ENCODE measurements around the gene POLR2L.

The POLR2L gene

DNA sequence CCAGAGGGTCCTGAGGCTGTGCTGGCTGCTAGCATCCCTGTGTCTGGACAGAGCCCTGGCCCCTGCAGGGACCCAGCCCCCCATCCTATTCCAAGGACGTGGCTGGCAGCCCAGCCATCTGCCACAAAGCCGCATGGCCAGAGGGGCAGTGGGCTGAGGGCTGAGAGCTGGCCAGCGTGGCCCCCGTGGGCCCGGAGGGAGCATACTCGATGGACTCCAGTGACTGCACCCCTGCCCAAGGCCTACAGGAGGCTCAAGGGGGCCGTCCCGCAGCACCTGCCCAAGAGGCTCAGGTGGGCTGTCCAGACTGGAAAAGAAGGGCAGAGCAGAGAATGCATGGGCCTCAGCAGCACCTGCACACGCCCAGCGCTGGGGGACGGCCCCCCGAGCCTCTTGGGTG, 13.5 kb upstream of the POLR2L start:
- FAIRE-seq (no peak), DNase-seq (ENCODE audit: insufficient read length, low spot score) (no peak)

DNA sequence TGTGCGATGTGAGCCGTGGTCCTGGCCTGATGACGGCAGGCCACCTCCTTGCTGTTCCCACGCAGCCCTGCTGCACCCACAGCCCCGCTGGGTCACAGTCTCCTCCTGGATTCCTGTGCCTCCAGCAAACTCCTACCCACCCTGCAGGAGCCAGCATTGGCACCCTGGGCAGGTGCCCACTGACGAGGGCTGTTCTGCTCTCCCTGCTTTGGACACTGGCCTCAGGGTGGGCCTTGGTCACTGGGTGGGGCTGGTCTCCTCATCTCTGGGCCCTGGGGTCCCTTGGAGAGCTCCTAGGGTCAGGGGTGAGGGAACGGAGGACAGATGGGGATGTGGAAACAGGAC, 13.0 kb upstream of the POLR2L start:
- FAIRE-seq = no peak
- no peak for DNase-seq (ENCODE audit: insufficient read length, low spot score)

DNA sequence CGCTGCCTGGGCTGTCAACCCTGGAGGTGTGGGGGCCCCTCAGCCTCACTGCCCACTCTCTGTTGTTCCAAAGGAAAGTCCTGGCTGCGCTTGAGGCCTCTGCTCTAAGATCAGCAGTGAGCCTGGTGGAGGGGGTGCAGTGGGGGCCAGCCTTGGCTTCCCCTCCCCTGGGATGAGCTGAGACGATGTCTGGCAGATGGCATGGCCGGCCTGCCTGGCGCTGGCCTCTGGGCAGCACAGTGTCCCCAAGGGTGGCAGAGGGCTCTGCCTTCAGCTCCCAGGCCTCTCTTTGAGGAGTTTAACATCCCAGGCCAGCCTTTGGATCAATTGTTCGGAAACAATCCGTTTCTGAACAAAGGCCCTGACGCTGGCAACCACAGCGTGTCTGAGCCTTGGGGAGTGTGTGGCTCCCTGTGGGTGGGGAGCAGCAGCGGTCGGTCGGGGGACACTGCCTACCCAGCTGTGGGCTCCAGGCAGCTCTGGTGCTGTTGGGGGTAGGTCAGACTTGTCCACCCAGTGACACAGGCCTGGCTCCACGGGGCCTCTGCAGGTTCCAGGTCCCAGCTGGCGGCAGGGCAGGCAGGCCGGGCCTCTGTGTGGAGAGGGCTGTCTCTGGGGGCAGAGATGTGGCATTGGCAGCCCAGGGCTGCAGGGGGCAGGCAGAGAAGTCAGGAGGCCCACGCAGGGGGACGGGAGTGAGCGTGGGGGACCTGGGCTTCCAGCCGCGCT, 12.4 kb upstream of the POLR2L start:
- FAIRE-seq = no peak
- no peak for DNase-seq (ENCODE audit: insufficient read length, low spot score)

DNA sequence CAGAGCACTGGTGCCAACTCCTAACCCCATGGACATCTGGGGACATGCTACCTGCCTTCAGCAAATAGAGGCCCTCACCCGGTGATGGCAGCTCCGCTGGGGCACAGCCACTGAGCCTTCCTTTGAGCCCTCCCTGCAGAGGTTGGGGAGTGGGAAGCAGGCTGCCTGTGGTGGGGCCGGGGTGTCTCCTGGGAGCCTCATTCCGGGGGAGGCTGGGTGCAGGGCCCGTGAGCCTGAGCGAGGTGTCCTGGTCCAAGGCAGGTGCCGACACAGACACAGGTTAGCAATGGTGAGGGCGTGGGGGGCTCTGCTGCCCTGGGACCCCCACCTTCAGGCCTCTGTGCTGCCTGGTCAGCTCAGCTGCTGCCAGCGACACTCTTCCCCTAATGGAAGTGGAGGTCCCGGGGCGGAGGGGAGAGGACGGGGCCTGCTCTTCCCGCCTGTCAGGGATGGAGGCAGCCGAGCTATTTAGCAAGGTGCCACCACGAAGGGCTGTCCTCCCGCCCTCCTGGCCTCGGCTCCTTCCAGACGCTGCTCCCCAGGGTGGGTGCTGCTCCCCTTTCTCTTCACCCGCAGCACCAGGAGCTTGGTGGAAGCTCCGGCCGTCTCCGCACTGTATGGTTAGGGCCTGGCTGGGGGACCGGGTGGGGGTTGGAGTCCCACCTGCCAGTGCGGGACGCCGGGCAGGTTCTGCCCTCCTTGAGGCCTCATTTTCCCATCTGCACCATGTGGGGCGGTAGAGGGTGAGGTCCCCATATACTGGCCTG, 11.5 kb upstream of the POLR2L start:
- no peak for DNase-seq (ENCODE audit: insufficient read length, low spot score)
- no peak for FAIRE-seq

DNA sequence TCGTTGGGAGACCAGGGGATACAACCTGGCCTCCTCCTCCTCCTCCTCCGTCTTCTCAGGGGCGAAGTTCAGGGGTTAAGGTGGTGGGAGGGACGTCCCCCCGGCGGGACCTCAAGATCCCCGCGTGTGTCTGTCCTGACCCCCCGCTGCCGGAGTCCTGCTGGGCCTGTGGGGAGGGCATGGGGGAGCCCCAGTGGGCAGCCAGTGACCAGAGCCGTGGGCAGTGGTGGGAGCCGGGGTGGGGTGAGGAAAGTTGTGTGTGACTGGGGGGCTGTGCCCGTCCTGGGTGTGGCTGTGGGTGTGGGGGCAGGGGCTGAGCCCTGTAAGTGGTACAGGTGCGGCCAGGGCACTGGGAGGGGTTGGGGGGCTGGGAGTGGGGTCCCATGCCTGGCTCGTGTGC, 10.4 kb upstream of the POLR2L start:
- FAIRE-seq (no peak), DNase-seq (ENCODE audit: insufficient read length, low spot score) (no peak)

DNA sequence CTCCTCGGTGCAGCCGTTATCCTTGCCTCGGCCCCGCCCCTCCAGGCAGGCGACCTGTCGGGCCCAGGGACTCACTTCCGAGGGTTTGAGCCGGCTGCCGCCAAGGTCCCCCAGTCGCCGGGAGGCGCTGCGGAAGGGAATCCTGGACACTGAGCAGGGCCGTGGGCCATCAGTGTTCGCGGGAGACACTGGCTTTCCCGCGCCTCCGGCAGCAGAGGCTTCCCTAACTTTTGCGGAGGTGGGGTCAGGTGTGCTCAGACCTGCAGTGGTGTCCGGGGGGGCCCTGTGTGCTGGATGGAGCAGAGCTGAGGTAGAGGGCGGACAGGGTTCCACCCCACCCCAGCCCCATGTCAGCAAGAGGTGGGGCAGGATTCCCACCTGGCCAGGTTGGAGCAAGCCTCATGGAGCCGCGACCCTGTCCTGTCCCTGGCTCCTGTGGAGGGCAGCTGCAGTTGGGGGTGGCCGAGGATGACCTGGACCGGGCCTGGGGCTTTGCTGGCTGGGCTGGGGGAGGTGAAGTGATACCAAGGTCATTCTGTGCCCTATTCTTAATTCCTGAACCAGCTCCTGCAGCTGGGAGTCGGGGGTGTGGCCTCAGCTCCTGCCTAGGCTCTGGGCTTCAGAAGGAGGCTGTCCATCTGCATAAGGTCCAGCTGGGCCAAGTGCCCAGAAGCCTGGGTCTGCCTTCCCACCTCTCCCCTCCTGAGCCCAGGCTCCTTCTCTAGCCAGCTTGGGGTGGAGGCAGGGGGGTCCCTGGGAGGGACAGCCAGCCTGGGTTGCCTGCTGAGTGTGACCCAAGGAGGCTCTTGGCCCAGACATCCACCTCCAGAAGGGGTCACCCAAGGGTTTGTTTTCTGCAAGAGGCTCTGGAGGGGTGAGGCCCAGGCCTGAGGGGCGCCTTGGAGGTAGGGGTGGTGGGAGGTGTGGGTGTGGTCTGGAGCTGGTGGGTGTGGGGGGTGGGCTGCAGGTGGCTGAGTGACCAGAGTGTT, 8.7 kb upstream of the POLR2L start:
- FAIRE-seq = peak; percentile 16

DNA sequence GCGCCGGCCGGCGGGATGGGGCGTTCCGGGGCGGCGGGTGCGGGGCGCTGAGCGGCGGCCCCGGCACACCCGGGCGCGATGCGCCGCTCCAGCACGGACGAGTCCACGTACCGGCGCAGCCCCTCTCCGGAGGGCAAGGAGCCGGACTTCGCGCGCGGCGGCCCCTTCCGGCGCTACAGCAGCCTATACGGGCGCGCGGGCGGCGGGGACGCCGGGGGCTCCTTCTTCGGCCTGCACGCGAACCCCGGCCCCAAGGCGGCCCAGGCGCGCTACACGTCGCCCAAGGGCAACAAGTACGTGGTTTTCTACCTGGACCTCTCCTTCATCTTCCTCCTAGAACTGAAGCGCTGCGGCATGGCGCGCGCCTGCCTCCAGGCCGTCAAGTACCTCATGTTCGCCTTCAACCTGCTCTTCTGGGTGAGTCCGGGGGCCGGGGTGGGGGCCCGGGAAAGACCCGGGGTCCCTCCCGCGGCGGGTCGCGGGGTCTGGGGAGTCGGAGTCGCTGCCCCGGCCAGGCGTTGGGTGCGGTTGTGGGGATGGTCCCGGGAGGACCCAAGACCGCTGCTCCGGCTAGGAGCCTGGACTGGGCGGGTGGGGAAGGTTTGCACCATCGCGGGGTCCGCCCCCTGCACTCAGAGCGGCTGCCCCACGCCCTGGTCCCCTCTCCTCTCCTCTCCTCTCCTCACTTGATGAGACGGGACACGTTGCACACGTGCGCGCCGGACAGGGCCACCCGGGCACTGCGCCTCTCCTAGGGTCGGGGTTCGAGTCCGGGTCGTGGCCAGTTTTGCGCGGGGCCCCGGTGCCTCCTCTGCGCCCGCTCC, 7.8 kb upstream of the POLR2L start:
- no peak for FAIRE-seq
- DNase-seq (ENCODE audit: insufficient read length, low spot score) = no peak

More for the DNA sequence above, 8.7 kb upstream of the POLR2L start:
- DNase-seq (ENCODE audit: insufficient read length, low spot score) = no peak

DNA sequence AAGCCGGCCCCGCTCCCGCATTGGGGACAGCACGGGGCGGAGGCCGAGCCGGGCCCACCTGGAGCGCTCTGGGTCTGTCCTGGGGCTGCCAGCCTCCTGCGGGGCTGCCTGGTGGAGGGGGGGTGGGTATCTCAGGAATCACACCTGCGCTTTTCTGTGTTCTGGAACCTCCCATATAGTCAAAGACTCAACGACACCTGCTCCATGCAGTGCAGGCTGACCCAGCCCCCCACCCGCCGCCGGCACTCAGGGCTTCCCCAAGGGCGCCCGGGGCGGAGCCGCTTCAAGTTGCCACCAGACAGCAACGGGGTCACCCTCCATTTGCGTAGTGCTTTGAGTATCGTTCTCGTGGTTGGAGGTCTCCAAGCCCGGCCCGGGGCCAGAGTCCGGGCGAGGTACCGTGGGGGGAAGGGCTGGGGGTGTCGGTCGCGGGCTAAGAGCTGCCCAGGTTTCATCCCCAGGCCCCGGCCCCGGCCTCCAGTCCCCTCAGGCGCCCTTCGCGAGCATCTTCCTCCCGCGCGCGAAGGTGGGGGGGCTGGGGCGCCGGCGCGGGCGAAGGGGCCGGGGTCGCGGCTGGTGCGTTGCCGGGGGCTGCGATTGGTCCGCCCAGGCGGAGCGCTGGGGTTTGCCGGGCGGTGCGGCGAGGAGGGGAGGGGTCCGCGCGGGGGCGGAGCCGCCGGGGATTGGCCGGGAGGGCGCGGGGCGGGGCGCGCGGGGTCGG, 6.9 kb upstream of the POLR2L start:
- FAIRE-seq = no peak
- DNase-seq (ENCODE audit: insufficient read length, low spot score) = no peak

DNA sequence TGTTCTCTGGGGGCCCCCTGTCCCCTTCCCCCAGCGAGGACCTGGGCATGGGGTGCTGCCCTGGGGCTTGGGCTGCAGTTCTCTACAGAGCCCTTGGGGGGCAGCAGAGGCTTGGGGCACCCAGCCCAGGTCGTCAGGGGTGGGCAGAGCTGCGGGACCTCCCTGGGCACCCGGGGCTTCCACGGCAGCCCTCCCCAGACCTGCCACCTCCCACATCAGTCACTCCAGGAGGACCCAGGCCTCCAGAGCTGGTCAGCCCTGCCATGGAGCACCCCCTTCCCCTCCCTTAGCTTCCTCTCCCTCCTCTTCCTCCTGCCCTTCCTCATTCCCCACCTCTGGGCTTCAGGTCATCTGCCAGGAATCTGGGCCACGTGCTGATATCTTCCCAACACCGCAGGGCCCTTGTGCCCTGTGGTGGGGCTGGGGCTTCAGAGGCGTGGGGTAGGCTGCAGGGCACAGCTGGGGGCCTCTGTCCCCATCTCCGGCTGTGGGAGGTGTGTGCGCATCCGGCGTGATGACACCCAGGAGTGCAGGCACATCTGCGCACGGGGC, 6.1 kb upstream of the POLR2L start:
- FAIRE-seq = no peak
- DNase-seq (ENCODE audit: insufficient read length, low spot score) = no peak

DNA sequence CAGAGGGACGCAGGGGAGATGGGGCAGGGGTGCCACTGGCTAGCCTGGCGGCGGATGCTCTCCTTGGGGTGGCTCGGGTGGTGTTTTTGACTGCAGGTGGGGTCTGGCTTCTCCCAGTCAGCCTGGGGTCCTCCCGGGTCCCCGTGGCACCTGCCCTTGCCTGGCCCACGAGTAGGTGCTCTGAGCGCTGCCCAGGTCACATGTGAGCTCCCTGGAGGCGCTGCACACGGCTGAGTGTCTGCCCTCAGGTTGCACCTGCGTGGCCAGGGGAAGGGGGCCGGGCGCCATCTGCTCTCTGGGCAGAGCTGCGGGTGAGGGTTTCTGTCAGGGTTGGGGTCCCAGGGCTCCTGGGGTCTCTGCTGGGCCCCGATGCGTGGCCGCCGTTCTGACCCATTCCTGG, 5.5 kb upstream of the POLR2L start:
- FAIRE-seq = no peak
- DNase-seq (ENCODE audit: insufficient read length, low spot score) = no peak

DNA sequence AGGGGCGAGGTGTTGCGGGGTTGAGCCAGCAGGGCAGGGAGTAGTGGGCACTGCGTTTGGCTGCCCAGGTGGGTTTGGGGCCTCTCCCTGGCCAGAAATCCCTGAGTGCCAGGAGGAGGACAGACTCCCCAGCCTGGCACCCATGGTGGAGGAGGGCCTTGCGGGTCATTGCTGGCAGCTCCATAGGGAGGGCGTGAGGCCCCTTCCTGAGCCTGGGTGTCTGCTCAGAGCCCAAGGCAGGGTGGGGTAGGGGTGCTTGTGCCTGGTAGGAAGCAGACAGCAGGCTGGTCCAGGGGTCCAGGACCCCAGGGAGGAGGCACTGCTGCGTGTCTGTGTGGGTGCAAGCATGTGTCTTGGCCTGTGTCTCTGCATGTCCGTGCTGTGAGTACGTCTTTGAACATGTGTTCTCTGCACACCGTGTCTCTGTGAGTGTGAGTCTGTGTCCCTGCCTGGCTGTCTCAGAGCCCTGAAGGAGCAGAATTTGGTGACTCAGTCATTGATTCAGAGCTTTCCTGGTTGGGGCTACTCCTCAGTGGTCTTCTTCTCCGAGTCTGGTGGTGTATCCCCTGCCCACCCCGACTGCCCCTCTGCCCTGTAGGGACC, 4.3 kb upstream of the POLR2L start:
- DNase-seq (ENCODE audit: insufficient read length, low spot score) (no peak), FAIRE-seq (no peak)

DNA sequence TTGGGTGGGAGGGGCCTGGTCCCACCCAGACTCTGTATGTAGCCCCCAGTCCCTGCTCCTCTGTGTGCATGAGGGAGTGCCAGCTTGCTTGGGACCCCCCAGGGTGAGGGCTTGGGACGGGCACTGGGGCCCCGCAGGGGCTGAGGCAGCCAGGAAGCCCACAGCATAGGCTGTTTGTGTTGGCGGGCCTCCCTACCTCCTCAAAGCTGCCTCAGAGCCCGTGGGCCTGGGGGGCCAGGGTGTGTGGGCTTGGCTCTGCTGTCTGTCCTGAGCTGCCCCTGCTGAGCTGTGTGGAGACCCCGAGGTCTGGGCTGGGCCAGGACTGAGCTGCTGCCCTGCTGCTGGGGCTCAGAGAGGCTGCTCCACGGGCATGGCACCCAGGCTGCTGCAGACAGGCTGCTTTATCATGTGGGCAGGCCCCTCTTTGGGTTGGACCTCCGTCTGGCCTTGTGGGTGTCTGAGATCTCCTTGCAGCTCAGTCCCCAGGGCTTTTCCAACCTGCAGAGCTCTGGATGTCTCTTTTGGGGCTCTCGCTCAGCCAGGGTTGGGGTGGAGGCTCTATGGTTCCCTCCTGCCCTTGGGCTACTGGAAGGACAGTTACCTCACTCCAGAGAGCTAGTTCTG, 3.7 kb upstream of the POLR2L start:
- DNase-seq (ENCODE audit: insufficient read length, low spot score) = no peak
- FAIRE-seq = no peak

DNA sequence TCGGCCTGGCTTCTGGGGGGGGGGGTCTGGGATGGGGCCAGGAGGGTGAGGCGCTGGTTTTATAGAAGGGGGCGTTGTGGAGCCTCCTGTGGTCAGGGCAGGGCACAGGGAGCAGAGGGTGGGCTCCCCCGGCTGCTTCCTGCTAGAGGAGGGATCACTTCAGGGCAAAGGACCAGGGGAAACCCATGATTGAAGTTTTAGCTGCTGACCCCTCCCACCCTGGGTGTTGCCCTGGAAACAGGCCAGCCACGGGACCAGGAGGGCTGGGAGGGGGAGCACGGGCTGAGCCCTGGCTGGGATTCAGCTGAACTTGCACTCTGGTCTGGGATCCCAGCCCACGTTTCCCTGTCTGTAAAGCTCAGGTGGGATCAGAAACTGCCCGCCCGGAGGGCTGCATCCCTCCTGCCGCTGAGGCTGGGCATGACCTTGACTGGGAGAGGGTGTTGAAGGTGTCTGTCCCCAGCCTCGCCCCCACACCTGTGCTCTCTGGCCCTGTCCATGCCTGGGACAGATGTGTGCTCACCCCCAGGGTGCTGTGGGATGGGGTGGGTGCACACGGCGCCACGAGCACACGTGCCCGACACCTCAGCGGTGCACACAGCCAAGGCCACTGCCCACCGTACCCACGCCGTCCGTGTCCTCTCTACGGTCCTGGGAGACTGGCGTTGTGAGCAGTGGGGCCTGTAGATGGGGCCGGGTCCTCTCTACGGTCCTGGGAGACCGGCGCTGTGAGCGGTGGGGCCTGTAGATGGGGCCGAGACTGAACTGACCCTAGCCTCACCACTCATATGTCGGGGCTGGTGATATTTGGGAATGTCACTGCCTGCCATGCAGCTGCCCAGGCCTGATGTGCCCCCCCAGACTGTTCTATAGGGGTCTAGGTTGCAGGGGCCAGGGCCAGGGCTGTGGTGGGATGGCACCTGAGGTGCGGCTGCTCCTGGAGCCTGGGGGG, 2.6 kb upstream of the POLR2L start:
- FAIRE-seq (peak; percentile 96), DNase-seq (ENCODE audit: insufficient read length, low spot score) (peak; percentile 92)

DNA sequence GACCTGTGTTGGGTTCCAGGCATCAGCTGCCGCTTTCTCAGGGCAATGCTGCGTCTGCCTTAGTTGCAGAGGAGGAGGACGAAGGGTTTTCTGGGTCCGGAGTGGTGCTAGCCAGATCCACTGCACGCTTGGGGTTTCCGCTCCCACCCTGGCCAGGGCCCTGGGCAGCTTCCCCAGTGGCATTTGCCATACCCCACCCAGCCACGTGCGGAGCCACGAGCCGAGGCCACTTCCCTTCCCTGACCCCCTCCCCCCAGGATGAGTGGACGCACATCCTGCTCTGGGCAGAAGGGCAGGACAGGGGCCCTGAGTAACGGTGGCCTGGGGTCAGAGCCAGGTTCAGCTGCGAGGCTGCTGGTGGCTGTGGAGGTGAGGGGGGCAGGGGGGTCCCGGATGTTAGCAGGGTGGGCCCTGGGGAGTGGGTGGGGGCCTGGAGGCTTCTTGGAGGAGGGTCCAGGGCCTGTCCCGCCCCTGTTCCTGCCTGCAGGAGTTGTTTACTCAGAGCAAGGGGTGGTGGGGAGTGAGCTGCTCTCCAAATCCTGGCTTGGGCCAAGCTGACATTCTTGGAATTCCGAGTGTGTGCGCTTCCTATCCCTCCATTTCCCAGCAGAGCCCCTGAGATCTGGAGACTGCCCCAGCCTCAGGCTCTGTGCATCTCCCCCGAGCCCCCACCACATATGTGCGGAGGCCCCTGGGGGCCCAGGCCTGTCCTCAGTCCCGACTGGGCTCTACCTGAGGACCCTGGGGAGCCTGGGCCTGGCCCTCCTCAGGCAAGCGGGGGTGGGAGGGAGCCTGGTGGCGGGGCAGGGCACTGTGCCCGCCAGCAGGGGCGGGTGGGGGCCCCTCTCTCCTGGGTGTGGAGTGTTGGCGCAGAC, 1.7 kb upstream of the POLR2L start:
- peak; percentile 92 for DNase-seq (ENCODE audit: insufficient read length, low spot score)

DNA sequence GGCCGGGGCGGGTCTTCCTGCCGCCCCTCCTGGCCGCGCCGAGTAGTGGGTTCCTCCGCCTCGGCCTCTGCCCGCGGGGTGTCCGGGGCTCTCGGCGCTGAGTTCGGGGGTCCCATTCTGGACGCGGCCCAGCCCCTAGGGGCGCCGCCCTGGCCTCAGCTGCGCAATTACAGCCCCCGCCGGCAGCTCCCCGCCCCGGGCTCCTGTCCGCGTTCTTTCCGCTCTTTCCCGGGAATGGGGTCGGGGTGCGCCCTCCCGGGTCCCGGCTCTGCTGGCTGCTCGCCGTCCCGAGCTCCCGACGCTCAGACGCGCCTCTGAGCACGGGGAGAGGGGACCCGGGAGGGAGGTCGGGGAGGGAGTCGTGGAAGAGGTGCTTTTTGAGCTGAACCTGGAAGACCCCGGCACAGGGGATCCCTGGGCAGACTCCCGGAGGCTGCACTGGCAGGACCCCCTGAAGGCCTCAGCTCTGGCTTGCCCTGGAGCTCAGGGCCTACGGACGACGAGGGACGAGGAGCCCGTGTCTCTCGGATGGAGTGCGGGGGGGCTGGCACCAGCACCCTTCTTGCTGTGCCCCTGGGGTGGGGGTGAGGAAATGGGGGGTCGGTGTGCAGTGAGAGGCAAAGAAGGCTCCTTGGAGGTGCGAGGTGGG, 881 bp upstream of the POLR2L start:
- no peak for DNase-seq (ENCODE audit: insufficient read length, low spot score)
- FAIRE-seq = no peak

More for the DNA sequence above, 1.7 kb upstream of the POLR2L start:
- peak; percentile 95 for FAIRE-seq

DNA sequence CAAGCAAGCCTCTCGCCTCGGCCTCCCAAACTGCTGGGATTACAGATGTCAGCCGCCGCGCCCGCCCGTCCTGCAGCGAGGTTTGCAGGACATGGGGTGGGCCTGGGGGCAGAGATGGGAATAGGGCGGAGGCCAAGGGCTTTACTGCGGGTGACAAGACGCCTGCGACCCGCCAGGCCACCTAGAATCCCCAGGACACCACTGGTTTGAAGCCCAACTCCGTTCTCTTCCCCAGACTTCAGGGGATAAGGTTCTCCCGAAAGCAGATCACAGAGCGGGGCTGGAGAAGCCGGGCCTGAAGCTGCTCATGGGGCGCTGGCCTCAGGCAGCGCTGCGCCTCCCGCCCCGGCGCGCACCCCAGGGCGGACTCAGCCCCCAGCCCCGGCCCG, 354 bp downstream of the POLR2L start:
- no peak for FAIRE-seq
- DNase-seq (ENCODE audit: insufficient read length, low spot score) = no peak
